Endothelial cell of umbilical vein (primary cell): ENCODE measurements around the gene FAM120B. TPM values are rescaled to one million over a fixed set of nuclear protein-coding genes. Genes with fewer than 3 reads are reported as not detected.

Experiments used
- BruUV-seq: library from RNA; stranded (reverse); fragments of 400-500 nt; replicated peaks from 2 replicates; lab custom pipeline; 2021; lab: Mats Ljungman, UMichigan
- CTCF ChIA-PET: fragments of 300-600, 350-600 bp; sonication (Branson Sonifier 250); formaldehyde crosslinking; loops from one replicate; lab custom pipeline; 2021; ENCODE audit warnings: antibody characterized with exemption, inconsistent platforms; lab: Charles Lee
- POLR2A ChIA-PET: fragments of 300-600, 350-600 bp; sonication (Branson Sonifier 250); formaldehyde crosslinking; loops from one replicate; lab custom pipeline; 2021; ENCODE audit warnings: antibody characterized with exemption, inconsistent platforms; lab: Charles Lee
- DNase-seq: peaks from one replicate; pipeline ENCODE4 v3.0.0-alpha.2; 2011; ENCODE audit warnings: low read depth, low spot score
- FAIRE-seq: peaks from 2 replicates; lab custom pipeline; 2011; peaks lifted over from hg19 to GRCh38; lab: Jason Lieb, UNC
- H2AFZ ChIP-seq: 2 replicates; pipeline ENCODE4 v1.6.0; 2012; ENCODE audit warnings: low read depth, low read length, control low read depth, inconsistent platforms
- H3K27ac ChIP-seq: 2 replicates; pipeline ENCODE4 v1.5.1; 2011; ENCODE audit warnings: low read depth, mild to moderate bottlenecking, control low read depth, low read length, moderate library complexity; ENCODE audit not compliant: insufficient read depth
- H3K27me3 ChIP-seq, 2 experiments: 2 replicates each; pipeline versions ENCODE4 v1.6.0 to v1.6.1; 2011; ENCODE audit warnings: low read length in 2 of 2, mixed read lengths in 1 of 2; ENCODE audit not compliant: control insufficient read depth in 2 of 2, insufficient read depth in 2 of 2
- H3K36me3 ChIP-seq, 2 experiments: 2 replicates in 1 of 2; 3 replicates in 1 of 2; pipeline ENCODE4 v1.5.1; 2011; ENCODE audit warnings: low read length in 2 of 2, mild to moderate bottlenecking in 1 of 2, moderate library complexity in 1 of 2; ENCODE audit not compliant: control insufficient read depth in 2 of 2, insufficient read depth in 2 of 2; ENCODE audit errors: extremely low read depth in 1 of 2
- H3K4me1 ChIP-seq: 3 replicates; pipeline ENCODE4 v1.5.1; 2011; ENCODE audit warnings: mild to moderate bottlenecking, low read length; ENCODE audit not compliant: control insufficient read depth, insufficient read depth; ENCODE audit errors: extremely low read depth
- H3K4me2 ChIP-seq: 2 replicates; pipeline ENCODE4 v1.6.1; 2011; ENCODE audit warnings: low read length, control low read depth, mixed read lengths; ENCODE audit not compliant: insufficient read depth
- H3K4me3 ChIP-seq, 3 experiments: fragments of 200-600 bp in 1 of 3; sonication (generic), shearing (Covaris generic) in 1 of 3; replicated peaks in 1 of 3; 2 replicates each; pipeline ENCODE4 v1.5.1; 2011 to 2016; ENCODE audit warnings: control low read depth in 3 of 3, low read length in 3 of 3, mild to moderate bottlenecking in 2 of 3, inconsistent platforms in 1 of 3, low read depth in 1 of 3, moderate library complexity in 1 of 3; ENCODE audit not compliant: insufficient read depth in 1 of 3
- H3K79me2 ChIP-seq: 2 replicates; pipeline ENCODE4 v1.6.0; 2012; ENCODE audit warnings: low read length, inconsistent platforms; ENCODE audit not compliant: control insufficient read depth, insufficient read depth
- H3K9ac ChIP-seq: replicated peaks from 2 replicates; pipeline ENCODE3; 2011; ENCODE audit warnings: low read length, control low read depth; ENCODE audit not compliant: insufficient read depth; ENCODE audit errors: extremely low read depth
- H3K9me1 ChIP-seq: replicated peaks from 3 replicates; pipeline ENCODE4 v1.6.0; 2011; ENCODE audit warnings: mild to moderate bottlenecking, low read length; ENCODE audit not compliant: control insufficient read depth, insufficient read depth; ENCODE audit errors: extremely low read depth
- H3K9me3 ChIP-seq: replicated peaks from 2 replicates; pipeline ENCODE4 v1.5.1; 2012; ENCODE audit warnings: low read length, inconsistent platforms; ENCODE audit not compliant: control insufficient read depth, insufficient read depth
- H4K20me1 ChIP-seq: replicated peaks from 2 replicates; pipeline ENCODE3; 2011; ENCODE audit warnings: mild to moderate bottlenecking, low read length; ENCODE audit not compliant: control insufficient read depth, insufficient read depth; ENCODE audit errors: extremely low read depth
- CTCF ChIP-seq, 2 donors: IDR thresholded peaks; 1 replicate in 1 of 2; 2 replicates in 1 of 2; pipeline ENCODE4 v1.5.1; 2011; ENCODE audit warnings: low read length in 2 of 2, mild to moderate bottlenecking in 2 of 2, moderate library complexity in 2 of 2, control low read depth in 1 of 2, inconsistent platforms in 1 of 2, low read depth in 1 of 2; ENCODE audit not compliant: insufficient read depth in 1 of 2; ENCODE audit errors: extremely low read depth in 1 of 2
- EZH2 ChIP-seq: IDR thresholded peaks from 2 replicates; pipeline ENCODE4 v1.6.1; 2012; ENCODE audit warnings: borderline replicate concordance, low read depth, mild to moderate bottlenecking, moderate library complexity, low read length, inconsistent platforms; ENCODE audit not compliant: severe bottlenecking
- FOS ChIP-seq: IDR thresholded peaks from 2 replicates; pipeline ENCODE4 v1.6.1; 2011; ENCODE audit warnings: mild to moderate bottlenecking, low read length, moderate library complexity, borderline replicate concordance; ENCODE audit not compliant: insufficient read depth
- GATA2 ChIP-seq: IDR thresholded peaks from 2 replicates; pipeline ENCODE4 v1.7.0; 2011; ENCODE audit warnings: low read depth, mild to moderate bottlenecking, moderate library complexity, mixed read lengths, low read length; ENCODE audit not compliant: insufficient read length, insufficient read depth
- JUN ChIP-seq: IDR thresholded peaks from 2 replicates; pipeline ENCODE4 v1.6.1; 2011; ENCODE audit warnings: borderline replicate concordance, low read depth; ENCODE audit not compliant: insufficient read length, insufficient read depth
- MAX ChIP-seq: IDR thresholded peaks from 2 replicates; pipeline ENCODE4 v1.6.1; 2011; ENCODE audit not compliant: insufficient read depth, insufficient read length
- MYC ChIP-seq: IDR thresholded peaks from one replicate; pipeline ENCODE4 v1.6.1; 2011; ENCODE audit warnings: mild to moderate bottlenecking, low read depth, low read length
- POLR2A ChIP-seq: IDR thresholded peaks from 2 replicates; pipeline ENCODE4 v1.6.1; 2012; ENCODE audit warnings: low read depth, mild to moderate bottlenecking, control low read depth, low read length
- POLR2AphosphoS5 ChIP-seq: IDR thresholded peaks from 2 replicates; pipeline ENCODE4 v1.6.1; 2012; ENCODE audit warnings: low read depth, mild to moderate bottlenecking, control low read depth, low read length, moderate library complexity; ENCODE audit not compliant: insufficient read depth
- dilution Hi-C: fragments of 300-500 bp; cut with MboI; formaldehyde crosslinking; loops from one replicate; pipeline ENCODE4 v1.15.0; 2019; ENCODE audit warnings: low sequenced_read_pairs; ENCODE audit not compliant: extremely low pct_ligation_motif_present
- intact Hi-C: fragments of 100-400 bp; cut with micrococcal nuclease; formaldehyde crosslinking; loops from one replicate; pipeline ENCODE4 v1.10.0; 2022
- polyA plus RNA-seq, 4 experiments: library from polyadenylated mRNA; depleted of rRNA in 3 of 4; stranded (reverse) in 3 of 4; unstranded in 1 of 4; fragments of >200 nt; gene quantifications; 2 replicates each; pipeline versions ENCODE4 v1.2.1 to v1.2.3, GENCODE V29; 2011 to 2012; ENCODE audit warnings: missing spikeins in 1 of 4
- total RNA-seq: library from RNA; stranded (reverse); gene quantifications from 2 replicates; pipeline ENCODE4 v1.2.3, GENCODE V29; 2021

Gene FAM120B
- total and polyA plus RNA-seq, 2 donors (not counting 3 experiments of a cell fraction or from before 2014, with no cell fraction given), result 10.8 to 28.2 TPM

- CTCF ChIA-PET, result interaction anchor here (0.7 to 1.2 kb wide), 3 partner anchors 16 to 535 kb away, joined by 3 to 4 read pairs (median 3); no protein-coding TSS in a partner anchor
- Histone ChIP-seq H3K4me3 (no peak overlapping the region), H3K9ac (no peak overlapping the region), H3K27me3 (no peaks in the 10 kb centered on the region), H3K27ac (no peak overlapping the region), H2AFZ (no peak overlapping the region), H3K79me2 (no peaks in the 10 kb centered on the region), H3K36me3 (peaks cover 0 to 2% of the 10 kb centered on the region in 2 experiments), H3K9me1 (no peaks in the 10 kb centered on the region), H3K4me1 (no peaks in the 10 kb centered on the region), H3K4me2 (no peak overlapping the region), H3K9me3 (no peaks in the 10 kb centered on the region), H4K20me1 (no peaks in the 10 kb centered on the region)
- no TSS peak for BruUV-seq
- no peak for TF ChIP-seq POLR2AphosphoS5
- no peak for TF ChIP-seq MYC
- no peak for TF ChIP-seq JUN
- TF ChIP-seq GATA2, result no peak
- TF ChIP-seq MAX, result no peak
- no peak for TF ChIP-seq FOS
- TF ChIP-seq CTCF (IDR thresholded peaks at IDR 0.05; ENCODE audit: extremely low read depth in 1 of 2, insufficient read depth in 1 of 2, low read depth in 1 of 2, low read length in 2 of 2), result no peak
- TF ChIP-seq POLR2A, result no peak
- TF ChIP-seq EZH2, result no peak
- intact Hi-C loops (no loop called here), dilution Hi-C loops (no loop called here)
- DNase-seq (no peak), FAIRE-seq (no peak)
- POLR2A ChIA-PET, result no interaction called here
Observed at GRCh38 chr6:170366248-170366960, 59.8 kb downstream of the FAM120B start.
